ENCODE data around the gene DUS2. TPM values are rescaled to one million over a fixed set of nuclear protein-coding genes. Genes with fewer than 3 reads are reported as not detected.

DUS2 gene
- total RNA-seq, 1 experiment from 2014 or later: 27.9 TPM

GRCh38 chr16:68074850-68075555 lies 51.9 kb downstream of the DUS2 start:
- Mint-ChIP-seq H3K9me3 (no peaks in the 10 kb centered on the region), H3K4me1 (no peaks in the 10 kb centered on the region), H3K4me3 (no peak overlapping the region), H3K27ac (no peak overlapping the region), H3K27me3 (ENCODE audit: low read depth) (no peaks in the 10 kb centered on the region), H3K36me3 (peaks cover 46% of the 10 kb centered on the region)
- POLR2A ChIA-PET: no interaction called here
- DNase-seq (ENCODE audit: low spot score) (no peak), ATAC-seq (no peak)
- TF ChIP-seq ZNF671 (CRISPR knock-in tag; IDR thresholded peaks at IDR 0.05) (no peak), SP1 (CRISPR knock-in tag; conservative IDR thresholded peaks at IDR 0.05) (no peak), NFYB (CRISPR knock-in tag; conservative IDR thresholded peaks at IDR 0.05; ENCODE audit: low read depth) (no peak), OVOL2 (CRISPR knock-in tag; IDR thresholded peaks at IDR 0.05; ENCODE audit: borderline replicate concordance) (no peak), ZMAT4 (CRISPR knock-in tag; IDR thresholded peaks at IDR 0.05) (no peak), ATF2 (CRISPR knock-in tag; IDR thresholded peaks at IDR 0.05; ENCODE audit: borderline replicate concordance, low read depth) (no peak), JUN (CRISPR knock-in tag; IDR thresholded peaks at IDR 0.05) (no peak)
- CTCF ChIA-PET: no interaction called here

- Mint-ChIP-seq H3K27me3 (ENCODE audit: low read depth) (no peaks in the 10 kb centered on the region), H3K9me3 (no peaks in the 10 kb centered on the region), H3K4me1 (no peaks in the 10 kb centered on the region), H3K36me3 (peaks cover 42% of the 10 kb centered on the region), H3K4me3 (no peak overlapping the region), H3K27ac (no peak overlapping the region)
- no peak for DNase-seq (ENCODE audit: low spot score)
- TF ChIP-seq CDX4 (CRISPR knock-in tag; IDR thresholded peaks at IDR 0.05; ENCODE audit: borderline replicate concordance) (no peak), ZNF138 (CRISPR knock-in tag; conservative IDR thresholded peaks at IDR 0.05) (no peak), FOXP1 (CRISPR knock-in tag; IDR thresholded peaks at IDR 0.05; ENCODE audit: borderline replicate concordance) (no peak), ZNF263 (CRISPR knock-in tag; IDR thresholded peaks at IDR 0.05; ENCODE audit: low read depth) (no peak), RELA (CRISPR knock-in tag; IDR thresholded peaks at IDR 0.05; ENCODE audit: borderline replicate concordance) (no peak), USF1 (CRISPR knock-in tag; IDR thresholded peaks at IDR 0.05) (no peak), E2F5 (CRISPR knock-in tag; IDR thresholded peaks at IDR 0.05) (no peak), JAZF1 (CRISPR knock-in tag; IDR thresholded peaks at IDR 0.05) (no peak), EMX1 (CRISPR knock-in tag; IDR thresholded peaks at IDR 0.05) (no peak), SP1 (CRISPR knock-in tag; conservative IDR thresholded peaks at IDR 0.05) (no peak), HMGA2 (CRISPR knock-in tag; IDR thresholded peaks at IDR 0.05) (no peak), JUN (CRISPR knock-in tag; IDR thresholded peaks at IDR 0.05) (no peak), ZBTB21 (CRISPR knock-in tag; IDR thresholded peaks at IDR 0.05; ENCODE audit: borderline replicate concordance) (no peak), GABPB1 (CRISPR knock-in tag; IDR thresholded peaks at IDR 0.05) (no peak), TP53 (CRISPR knock-in tag; IDR thresholded peaks at IDR 0.05) (no peak), ERG (CRISPR knock-in tag; IDR thresholded peaks at IDR 0.05) (no peak), ATF3 (CRISPR knock-in tag; conservative IDR thresholded peaks at IDR 0.05) (no peak)
- CTCF ChIA-PET: interaction anchor here (0.8 kb wide), 1 partner anchor 8 kb away, joined by 3 read pairs; no protein-coding TSS in a partner anchor
- POLR2A ChIA-PET: no interaction called here
- no peak for ATAC-seq
These were observed 52.9 kb downstream of the DUS2 start for GRCh38 chr16:68075980-68076379.
